ENCODE measurements around the gene CLDN19. TPM values are rescaled to one million over a fixed set of nuclear protein-coding genes. Genes with fewer than 3 reads are reported as not detected.
A peak's percentile ranks its signal among the peaks of the same experiment; 100 is the strongest.

CLDN19 gene
- total and polyA plus RNA-seq, 9 of the 15 experiments (the other 6 are each of a cell fraction or from before 2014, with no cell fraction given), result not detected

GRCh38 chr1:42737986-42738677, 1.9 kb downstream of the CLDN19 start (continued):
- no peak for TF ChIP-seq FOXK1 (CRISPR knock-in tag; IDR thresholded peaks at IDR 0.05; ENCODE audit: borderline replicate concordance)

DNA sequence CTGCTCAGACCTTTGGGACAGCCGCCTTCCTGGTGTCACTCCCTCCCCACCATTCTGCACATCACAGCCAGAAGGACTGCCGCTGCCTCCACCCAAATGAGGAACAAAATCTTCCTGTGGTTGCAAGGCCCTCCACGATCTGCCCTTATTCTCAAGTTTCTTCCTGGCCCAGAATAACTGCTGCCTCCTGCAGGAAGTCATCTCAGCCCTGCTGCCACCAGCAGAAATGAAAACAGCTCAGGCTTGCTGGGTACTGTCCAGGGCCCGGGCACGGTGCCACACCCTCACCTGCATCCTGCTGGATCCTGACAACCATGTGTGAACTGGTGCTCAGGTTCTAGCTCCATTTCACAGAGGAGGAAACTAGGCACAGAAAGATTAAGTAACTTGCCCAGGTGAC, 2.8 kb downstream of the CLDN19 start:
- no peak for DNase-seq (ENCODE audit: extremely low read depth in 1 of 4, low spot score in 3 of 4)
- H3K9me1 ChIP-seq (ENCODE audit: control insufficient read depth, insufficient read depth, low read length), result peaks cover 5% of the 10 kb centered on the region
- 4% methylated on average over 5 of the region's 5 CpGs for WGBS (ENCODE audit: insufficient coverage, low coverage, missing lambda C conversion rate)
- ATAC-seq, result no peak
- no peak overlapping the region for H3K27ac ChIP-seq (ENCODE audit: extremely low read depth, low read depth, low read length)
- no peaks in the 10 kb centered on the region for H3K36me3 ChIP-seq (ENCODE audit: control insufficient read depth, insufficient read depth, low read length)
- intact Hi-C loops (cut with micrococcal nuclease) (loop anchor here (10.0 kb wide), 2 partner anchors 392 to 592 kb away; no protein-coding TSS in a partner anchor), in situ Hi-C loops (cut with MboI) (loop anchor here (25.0 kb wide), 1 partner anchor 150 kb away; no protein-coding TSS in a partner anchor)
- POLR2A ChIA-PET, result interaction anchor here (0.6 to 2.0 kb wide), 3 partner anchors 8 to 1060 kb away, joined by 3 to 14 read pairs (median 4); no protein-coding TSS in a partner anchor
- H3K4me1 ChIP-seq (replicated peaks in 1 of 2; ENCODE audit: control insufficient read depth in 2 of 2, insufficient read depth in 2 of 2, low read length in 2 of 2), result peaks cover 0 to 45% of the 10 kb centered on the region in 2 experiments; a peak in 3 of 5 replicates
- H3K9me3 ChIP-seq (replicated peaks; ENCODE audit: control insufficient read depth, insufficient read depth, low read depth, low read length), result no peaks in the 10 kb centered on the region
- BruUV-seq (replicated peaks), result no TSS peak
- H4K20me1 ChIP-seq (replicated peaks; ENCODE audit: control insufficient read depth, insufficient read depth, low read length), result peaks cover 5% of the 10 kb centered on the region; the same call in 1 of the 2 replicates
- no peak overlapping the region for H3K4me2 ChIP-seq (ENCODE audit: insufficient read depth, low read length)
- H3K27me3 ChIP-seq (ENCODE audit: control insufficient read depth in 2 of 2, insufficient read depth in 2 of 2, low read length in 2 of 2), result peaks cover 7 to 45% of the 10 kb centered on the region in 2 experiments; a peak in 4 of 5 replicates
- CTCF ChIA-PET (ENCODE audit: low intra/inter-chr PET ratio), result interaction anchor here (0.6 kb wide), 1 partner anchor 168 kb away, joined by 3 read pairs; no protein-coding TSS in a partner anchor
- H3K79me2 ChIP-seq (ENCODE audit: control insufficient read depth, insufficient read depth, low read length), result no peaks in the 10 kb centered on the region
- no peak overlapping the region for H3K4me3 ChIP-seq
- no peak for FAIRE-seq
- H2AFZ ChIP-seq (ENCODE audit: low read depth, low read length), result no peak overlapping the region
- no peak overlapping the region for H3K9ac ChIP-seq (ENCODE audit: insufficient read depth in 1 of 2, low read depth in 2 of 2, low read length in 2 of 2)
- TF ChIP-seq, protein P1, sequence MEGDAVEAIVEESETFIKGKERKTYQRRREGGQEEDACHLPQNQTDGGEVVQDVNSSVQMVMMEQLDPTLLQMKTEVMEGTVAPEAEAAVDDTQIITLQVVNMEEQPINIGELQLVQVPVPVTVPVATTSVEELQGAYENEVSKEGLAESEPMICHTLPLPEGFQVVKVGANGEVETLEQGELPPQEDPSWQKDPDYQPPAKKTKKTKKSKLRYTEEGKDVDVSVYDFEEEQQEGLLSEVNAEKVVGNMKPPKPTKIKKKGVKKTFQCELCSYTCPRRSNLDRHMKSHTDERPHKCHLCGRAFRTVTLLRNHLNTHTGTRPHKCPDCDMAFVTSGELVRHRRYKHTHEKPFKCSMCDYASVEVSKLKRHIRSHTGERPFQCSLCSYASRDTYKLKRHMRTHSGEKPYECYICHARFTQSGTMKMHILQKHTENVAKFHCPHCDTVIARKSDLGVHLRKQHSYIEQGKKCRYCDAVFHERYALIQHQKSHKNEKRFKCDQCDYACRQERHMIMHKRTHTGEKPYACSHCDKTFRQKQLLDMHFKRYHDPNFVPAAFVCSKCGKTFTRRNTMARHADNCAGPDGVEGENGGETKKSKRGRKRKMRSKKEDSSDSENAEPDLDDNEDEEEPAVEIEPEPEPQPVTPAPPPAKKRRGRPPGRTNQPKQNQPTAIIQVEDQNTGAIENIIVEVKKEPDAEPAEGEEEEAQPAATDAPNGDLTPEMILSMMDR (IDR thresholded peaks at IDR 0.05 in 2 of 3, conservative IDR thresholded peaks at IDR 0.05 in 1 of 3; ENCODE audit: insufficient read depth in 2 of 3, low read depth in 1 of 3, low read length in 3 of 3), result peak in 1 of 3 experiments; percentile 16; a peak in 2 of 6 replicates
- TF ChIP-seq BRF1 (IDR thresholded peaks at IDR 0.05; ENCODE audit: borderline replicate concordance, extremely low read depth, insufficient read length) (no peak), DACH1 (IDR thresholded peaks at IDR 0.05; ENCODE audit: partially characterized antibody) (no peak)
